ENCODE results near the gene SSX4. TPM values are rescaled to one million over a fixed set of nuclear protein-coding genes. Genes with fewer than 3 reads are reported as not detected.
"Not testable (repeated sequence)": the region's sequence is repeated elsewhere in the genome, so short reads cannot be mapped to it uniquely, and the experiment has no call there.

SSX4 gene
- total RNA-seq, 2 donors from 2014 or later, result not detected

DNA sequence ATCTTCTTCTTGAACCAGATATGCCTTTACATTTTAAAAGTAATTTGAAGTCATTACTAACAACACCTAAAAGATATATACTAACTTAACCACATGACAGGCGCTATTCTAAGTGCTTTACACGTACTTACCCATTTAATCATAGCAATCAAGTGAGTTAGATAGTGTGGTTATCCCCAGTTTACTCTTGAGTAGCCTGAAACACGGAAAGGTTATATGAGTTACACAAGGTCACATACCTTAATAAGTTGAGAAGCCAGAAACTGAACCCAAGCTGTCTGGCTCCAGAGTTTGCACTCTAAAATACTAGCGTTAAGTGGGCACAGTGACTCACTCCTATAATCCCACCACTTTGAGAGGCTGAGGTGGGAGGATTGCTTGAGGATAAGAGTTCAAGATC is 46.8 kb downstream of the SSX4 start:
- H3K4me3 ChIP-seq; H3K4me1 ChIP-seq; DNase-seq; intact Hi-C loops (cut with DNase I); H3K36me3 ChIP-seq; H3K9me3 ChIP-seq; H3K27me3 ChIP-seq; H3K9ac ChIP-seq (ENCODE audit: low read depth in 2 of 2, low read length in 2 of 2); H3K27ac ChIP-seq: not testable (repeated sequence)

DNA sequence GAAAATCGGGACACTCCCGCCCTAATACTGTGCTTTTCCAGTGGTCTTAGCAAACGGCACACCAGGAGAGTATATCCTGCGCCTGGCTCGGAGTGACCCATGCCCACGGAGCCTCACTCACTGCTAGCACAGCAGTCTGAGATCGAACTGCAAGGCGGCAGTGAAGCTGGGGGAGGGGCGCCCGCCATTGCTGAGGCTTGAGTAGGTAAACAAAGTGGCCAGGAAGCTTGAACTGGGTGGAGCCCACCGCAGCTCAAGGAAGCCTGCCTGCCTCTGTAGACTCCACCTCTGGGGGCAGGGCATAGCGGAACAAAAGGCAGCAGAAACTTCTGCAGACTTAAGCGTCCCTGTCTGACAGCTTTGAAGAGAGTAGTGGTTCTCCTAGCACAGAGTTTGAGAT is 50.4 kb downstream of the SSX4 start:
- H3K9ac ChIP-seq (ENCODE audit: low read depth in 2 of 2, low read length in 2 of 2); H3K4me3 ChIP-seq; H3K4me1 ChIP-seq; H3K27ac ChIP-seq; intact Hi-C loops (cut with DNase I); H3K36me3 ChIP-seq; H3K27me3 ChIP-seq; H3K9me3 ChIP-seq: not testable (repeated sequence)
- peak; percentile 19 for DNase-seq

Other genes starting within 250 kb of the SSX4 start
- gene SSX5, start 186.7 kb upstream of the SSX4 start, total RNA-seq, result not detected
- under 1 TPM in 1 of 2 donors, not detected in 1; 0.32 TPM for gene SSX1, start 128.1 kb upstream of the SSX4 start, total RNA-seq
- not detected for gene SSX3, start 26.8 kb upstream of the SSX4 start, total RNA-seq
- gene SSX4B, start 28.4 kb downstream of the SSX4 start, total RNA-seq, result not detected
- gene SLC38A5, start 86.7 kb downstream of the SSX4 start, total RNA-seq, result 10 to 100 TPM; 18.8 to 89.3 TPM
- 10 to 100 TPM; 18.0 to 38.7 TPM for gene FTSJ1, start 92.7 kb downstream of the SSX4 start, total RNA-seq
- gene PORCN, start 125.5 kb downstream of the SSX4 start, total RNA-seq, result 1 to 10 TPM; 3.6 to 5.3 TPM
- 100 to 1,000 TPM; 225 to 271 TPM for gene EBP, start 138.3 kb downstream of the SSX4 start, total RNA-seq
- 10 to 100 TPM in 1 of 2 donors, 1 to 10 TPM in 1; 8.1 to 11.6 TPM for gene TBC1D25, start 156.2 kb downstream of the SSX4 start, total RNA-seq
- gene RBM3, start 190.9 kb downstream of the SSX4 start, total RNA-seq, result 100 to 1,000 TPM in 1 of 2 donors, 10 to 100 TPM in 1; 92.1 to 175 TPM
- 100 to 1,000 TPM in 1 of 2 donors, 10 to 100 TPM in 1; 90.4 to 121 TPM for gene WDR13, start 214.0 kb downstream of the SSX4 start, total RNA-seq

Measured in colonic mucosa (tissue), 4 donors.